HEK293 (cell line): ENCODE measurements around the gene ALDH2.
A peak's percentile ranks its signal among the peaks of the same experiment; 100 is the strongest.

Experiments
- ELK4 ChIP-seq: IDR thresholded peaks from 2 replicates; pipeline ENCODE4 v1.6.1; 2011; ENCODE audit warnings: mild to moderate bottlenecking, low read depth, low read length, borderline replicate concordance
- FEZF1 ChIP-seq: fragments of 450-650 bp; formaldehyde crosslinking; IDR thresholded peaks from 2 replicates; pipeline ENCODE4 v1.5.1; 2016; ENCODE audit warnings: missing biosample characterization, missing genetic modification characterization
- GLIS1 ChIP-seq: fragments of 450-650 bp; formaldehyde crosslinking; IDR thresholded peaks from 2 replicates; pipeline ENCODE4 v1.5.1; 2016; ENCODE audit warnings: missing biosample characterization, missing genetic modification characterization
- HOXA7 ChIP-seq: sonication (generic); formaldehyde crosslinking; IDR thresholded peaks from 2 replicates; pipeline ENCODE4 v1.8.1; 2022; ENCODE audit warnings: missing genetic modification reagents, borderline replicate concordance
- MEIS1 ChIP-seq: sonication (generic); formaldehyde crosslinking; IDR thresholded peaks from 2 replicates; pipeline ENCODE4 v1.8.1; 2022; ENCODE audit warnings: missing genetic modification reagents, mild to moderate bottlenecking, borderline replicate concordance
- MYNN ChIP-seq: fragments of 450-650 bp; formaldehyde crosslinking; IDR thresholded peaks from 2 replicates; pipeline ENCODE4 v1.5.1; 2016; ENCODE audit warnings: missing biosample characterization, missing genetic modification characterization, borderline replicate concordance
- OVOL3 ChIP-seq: fragments of 450-650 bp; formaldehyde crosslinking; IDR thresholded peaks from 2 replicates; pipeline ENCODE4 v1.5.1; 2016; ENCODE audit warnings: missing biosample characterization, missing genetic modification characterization
- PBX3 ChIP-seq: sonication (generic); formaldehyde crosslinking; IDR thresholded peaks from 2 replicates; pipeline ENCODE4 v1.8.1; 2022; ENCODE audit warnings: mild to moderate bottlenecking, moderate library complexity, missing genetic modification reagents
- ZBTB20 ChIP-seq: fragments of 450-650 bp; formaldehyde crosslinking; IDR thresholded peaks from 2 replicates; pipeline ENCODE4 v1.5.1; 2016; ENCODE audit warnings: missing biosample characterization, missing genetic modification characterization
- ZBTB21 ChIP-seq: fragments of 450-650 bp; formaldehyde crosslinking; IDR thresholded peaks from 2 replicates; pipeline ENCODE4 v1.5.1; 2017; ENCODE audit warnings: missing biosample characterization, missing genetic modification characterization
- ZNF121 ChIP-seq: fragments of 450-650 bp; formaldehyde crosslinking; IDR thresholded peaks from 2 replicates; pipeline ENCODE4 v1.5.1; 2016; ENCODE audit warnings: missing biosample characterization, missing genetic modification characterization
- ZNF132 ChIP-seq: fragments of 450-650 bp; formaldehyde crosslinking; IDR thresholded peaks from 2 replicates; pipeline ENCODE4 v1.5.1; 2017; ENCODE audit warnings: missing biosample characterization, missing genetic modification characterization, borderline replicate concordance
- ZNF138 ChIP-seq: fragments of 450-650 bp; formaldehyde crosslinking; IDR thresholded peaks from 2 replicates; pipeline ENCODE4 v1.5.1; 2016; ENCODE audit warnings: missing biosample characterization, missing genetic modification characterization, borderline replicate concordance
- ZNF184 ChIP-seq: fragments of 450-650 bp; IDR thresholded peaks from 2 replicates; pipeline ENCODE4 v1.5.1; 2018; ENCODE audit warnings: missing biosample characterization, mild to moderate bottlenecking, missing genetic modification characterization
- ZNF280C ChIP-seq: fragments of 450-650 bp; formaldehyde crosslinking; IDR thresholded peaks from 2 replicates; pipeline ENCODE4 v1.5.1; 2016; ENCODE audit warnings: missing biosample characterization, missing genetic modification characterization
- ZNF280D ChIP-seq: fragments of 450-650 bp; formaldehyde crosslinking; IDR thresholded peaks from 2 replicates; pipeline ENCODE4 v1.5.1; 2016; ENCODE audit warnings: missing biosample characterization, missing genetic modification characterization
- ZNF335 ChIP-seq: fragments of 450-650 bp; formaldehyde crosslinking; conservative IDR thresholded peaks from 2 replicates; pipeline ENCODE4 v1.5.1; 2016; ENCODE audit warnings: missing biosample characterization, missing genetic modification characterization
- ZNF416 ChIP-seq: fragments of 450-650 bp; formaldehyde crosslinking; IDR thresholded peaks from 2 replicates; pipeline ENCODE4 v1.5.1; 2016; ENCODE audit warnings: missing biosample characterization, missing genetic modification characterization
- ZNF513 ChIP-seq: fragments of 450-650 bp; IDR thresholded peaks from 2 replicates; pipeline ENCODE4 v1.5.1; 2018; ENCODE audit warnings: missing biosample characterization, missing genetic modification characterization
- ZNF555 ChIP-seq: fragments of 450-650 bp; formaldehyde crosslinking; conservative IDR thresholded peaks from 2 replicates; pipeline ENCODE4 v1.5.1; 2017; ENCODE audit warnings: missing biosample characterization, mild to moderate bottlenecking, missing genetic modification characterization, inconsistent platforms
- ZNF558 ChIP-seq: fragments of 450-650 bp; formaldehyde crosslinking; IDR thresholded peaks from 2 replicates; pipeline ENCODE4 v1.5.1; 2016; ENCODE audit warnings: missing biosample characterization, missing genetic modification characterization
- ZNF785 ChIP-seq: fragments of 450-650 bp; formaldehyde crosslinking; IDR thresholded peaks from 2 replicates; pipeline ENCODE4 v1.5.1; 2016; ENCODE audit warnings: missing biosample characterization, missing genetic modification characterization
- ZSCAN16 ChIP-seq: fragments of 450-650 bp; formaldehyde crosslinking; IDR thresholded peaks from 2 replicates; pipeline ENCODE4 v1.5.1; 2016; ENCODE audit warnings: missing biosample characterization, missing genetic modification characterization
- ZSCAN4 ChIP-seq: fragments of 450-650 bp; formaldehyde crosslinking; IDR thresholded peaks from 2 replicates; pipeline ENCODE4 v1.5.1; 2017; ENCODE audit warnings: missing biosample characterization, missing genetic modification characterization
- TF ChIP-seq, protein P1 (sequence below): fragments of 450-650 bp; formaldehyde crosslinking; IDR thresholded peaks from 2 replicates; pipeline ENCODE4 v1.5.1; 2016; ENCODE audit warnings: missing biosample characterization, missing genetic modification characterization
- TF ChIP-seq, protein P2 (sequence below): fragments of 450-650 bp; formaldehyde crosslinking; IDR thresholded peaks from 2 replicates; pipeline ENCODE4; 2016; ENCODE audit warnings: missing biosample characterization, missing genetic modification characterization

ALDH2 gene

GRCh38 chr12:111841750-111842555 is 75.2 kb downstream of the ALDH2 start, which contains the start of gene MAPKAPK5 (continued):
- TF ChIP-seq PBX3 (CRISPR knock-in tag) (peak; percentile 86), ZNF121 (tag by site-specific recombination) (no peak), ZNF280C (tag by site-specific recombination) (no peak), ZNF184 (no peak), ZNF558 (no peak), ZNF335 (tag by site-specific recombination) (peak; percentile 100), HOXA7 (CRISPR knock-in tag) (no peak), FEZF1 (tag by site-specific recombination) (no peak), ZBTB21 (tag by site-specific recombination) (peak; percentile 92), ZBTB20 (tag by site-specific recombination) (0 out of 2 replicates have a peak, but pooled peaks have one; percentile 11), MEIS1 (no peak), GLIS1 (peak; percentile 81), OVOL3 (peak; percentile 25; the same call in 1 of the 2 replicates), ZNF416 (tag by site-specific recombination) (no peak), ELK4 (no peak), ZNF132 (tag by site-specific recombination) (no peak), ZNF555 (tag by site-specific recombination) (no peak), ZNF138 (tag by site-specific recombination) (no peak), ZSCAN16 (no peak), ZSCAN4 (tag by site-specific recombination) (no peak), ZNF280D (tag by site-specific recombination) (no peak), ZNF785 (tag by site-specific recombination) (0 out of 2 replicates have a peak, but pooled peaks have one; percentile 73), ZNF513 (tag by site-specific recombination) (no peak), MYNN (tag by site-specific recombination) (no peak)
- TF ChIP-seq, protein P1, sequence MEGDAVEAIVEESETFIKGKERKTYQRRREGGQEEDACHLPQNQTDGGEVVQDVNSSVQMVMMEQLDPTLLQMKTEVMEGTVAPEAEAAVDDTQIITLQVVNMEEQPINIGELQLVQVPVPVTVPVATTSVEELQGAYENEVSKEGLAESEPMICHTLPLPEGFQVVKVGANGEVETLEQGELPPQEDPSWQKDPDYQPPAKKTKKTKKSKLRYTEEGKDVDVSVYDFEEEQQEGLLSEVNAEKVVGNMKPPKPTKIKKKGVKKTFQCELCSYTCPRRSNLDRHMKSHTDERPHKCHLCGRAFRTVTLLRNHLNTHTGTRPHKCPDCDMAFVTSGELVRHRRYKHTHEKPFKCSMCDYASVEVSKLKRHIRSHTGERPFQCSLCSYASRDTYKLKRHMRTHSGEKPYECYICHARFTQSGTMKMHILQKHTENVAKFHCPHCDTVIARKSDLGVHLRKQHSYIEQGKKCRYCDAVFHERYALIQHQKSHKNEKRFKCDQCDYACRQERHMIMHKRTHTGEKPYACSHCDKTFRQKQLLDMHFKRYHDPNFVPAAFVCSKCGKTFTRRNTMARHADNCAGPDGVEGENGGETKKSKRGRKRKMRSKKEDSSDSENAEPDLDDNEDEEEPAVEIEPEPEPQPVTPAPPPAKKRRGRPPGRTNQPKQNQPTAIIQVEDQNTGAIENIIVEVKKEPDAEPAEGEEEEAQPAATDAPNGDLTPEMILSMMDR, result no peak
- TF ChIP-seq, protein P2, sequence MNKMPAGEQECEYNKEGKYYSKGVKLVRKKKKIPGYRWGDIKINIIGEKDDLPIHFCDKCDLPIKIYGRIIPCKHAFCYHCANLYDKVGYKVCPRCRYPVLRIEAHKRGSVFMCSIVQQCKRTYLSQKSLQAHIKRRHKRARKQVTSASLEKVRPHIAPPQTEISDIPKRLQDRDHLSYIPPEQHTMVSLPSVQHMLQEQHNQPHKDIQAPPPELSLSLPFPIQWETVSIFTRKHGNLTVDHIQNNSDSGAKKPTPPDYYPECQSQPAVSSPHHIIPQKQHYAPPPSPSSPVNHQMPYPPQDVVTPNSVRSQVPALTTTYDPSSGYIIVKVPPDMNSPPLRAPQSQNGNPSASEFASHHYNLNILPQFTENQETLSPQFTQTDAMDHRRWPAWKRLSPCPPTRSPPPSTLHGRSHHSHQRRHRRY (tag by site-specific recombination), result no peak
